BJ (cell line): ENCODE data around the gene TMEM92. TPM values are rescaled to one million over a fixed set of nuclear protein-coding genes. Genes with fewer than 3 reads are reported as not detected.

Experiments
- CTCF ChIA-PET: fragments of 350-600 bp; formaldehyde crosslinking; extraction: SDS; loops from one replicate; lab custom pipeline; 2021; ENCODE audit warnings: antibody characterized with exemption, inconsistent platforms; lab: Yijun Ruan, JAX
- POLR2A ChIA-PET: fragments of 300-600 bp; sonication (Branson Sonifier 250); formaldehyde crosslinking; extraction: SDS; loops from one replicate; lab custom pipeline; 2021; ENCODE audit warnings: antibody characterized with exemption; lab: Charles Lee
- DNase-seq: peaks from one replicate; pipeline ENCODE4 v3.0.0-alpha.2; 2011; ENCODE audit warnings: low read depth
- H3K27me3 ChIP-seq: 2 replicates; pipeline ENCODE4 v1.6.0; 2011; ENCODE audit warnings: low read length; ENCODE audit not compliant: control insufficient read depth, insufficient read depth
- H3K36me3 ChIP-seq: 2 replicates; pipeline ENCODE4 v1.5.1; 2011; ENCODE audit warnings: low read length; ENCODE audit not compliant: control insufficient read depth, insufficient read depth
- H3K4me3 ChIP-seq: 2 replicates; pipeline ENCODE4 v1.5.1; 2011; ENCODE audit warnings: low read depth, mild to moderate bottlenecking, control low read depth, low read length
- polyA plus RNA-seq: library from polyadenylated mRNA; depleted of rRNA; stranded (reverse); fragments of >200 nt; gene quantifications from 2 replicates; pipeline ENCODE4 v1.2.3, GENCODE V29; 2011
- TF ChIP-seq, protein P1 (sequence below): IDR thresholded peaks from 2 replicates; pipeline ENCODE4 v1.5.1; 2011; ENCODE audit warnings: low read depth, mild to moderate bottlenecking, control low read depth, inconsistent platforms, low read length, moderate library complexity; ENCODE audit not compliant: insufficient read depth

The TMEM92 gene
- polyA plus RNA-seq, 1 experiment, result 0.67 TPM

DNA sequence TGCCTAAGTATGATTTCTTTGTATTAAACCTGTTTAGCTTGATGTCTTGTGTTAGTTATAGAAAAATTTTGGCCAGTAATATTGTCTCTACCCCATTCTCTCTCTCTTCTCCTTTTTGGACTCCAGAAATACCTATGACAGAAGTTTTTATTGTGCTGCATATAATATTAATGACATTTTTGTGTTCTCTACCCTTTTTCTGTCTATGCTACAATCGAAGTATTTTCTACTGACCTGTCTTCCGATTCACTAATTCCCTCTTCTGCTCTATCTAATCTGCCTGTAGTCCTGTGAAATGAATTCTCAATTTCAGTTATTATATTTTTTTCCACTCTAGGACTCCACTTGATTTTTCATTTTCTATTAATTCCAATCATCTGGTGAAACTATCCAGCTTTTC, 26.0 kb upstream of the TMEM92 start:
- no peak for DNase-seq
- ChIA-PET POLR2A (no interaction called here), CTCF (no interaction called here)
- TF ChIP-seq, protein P1, sequence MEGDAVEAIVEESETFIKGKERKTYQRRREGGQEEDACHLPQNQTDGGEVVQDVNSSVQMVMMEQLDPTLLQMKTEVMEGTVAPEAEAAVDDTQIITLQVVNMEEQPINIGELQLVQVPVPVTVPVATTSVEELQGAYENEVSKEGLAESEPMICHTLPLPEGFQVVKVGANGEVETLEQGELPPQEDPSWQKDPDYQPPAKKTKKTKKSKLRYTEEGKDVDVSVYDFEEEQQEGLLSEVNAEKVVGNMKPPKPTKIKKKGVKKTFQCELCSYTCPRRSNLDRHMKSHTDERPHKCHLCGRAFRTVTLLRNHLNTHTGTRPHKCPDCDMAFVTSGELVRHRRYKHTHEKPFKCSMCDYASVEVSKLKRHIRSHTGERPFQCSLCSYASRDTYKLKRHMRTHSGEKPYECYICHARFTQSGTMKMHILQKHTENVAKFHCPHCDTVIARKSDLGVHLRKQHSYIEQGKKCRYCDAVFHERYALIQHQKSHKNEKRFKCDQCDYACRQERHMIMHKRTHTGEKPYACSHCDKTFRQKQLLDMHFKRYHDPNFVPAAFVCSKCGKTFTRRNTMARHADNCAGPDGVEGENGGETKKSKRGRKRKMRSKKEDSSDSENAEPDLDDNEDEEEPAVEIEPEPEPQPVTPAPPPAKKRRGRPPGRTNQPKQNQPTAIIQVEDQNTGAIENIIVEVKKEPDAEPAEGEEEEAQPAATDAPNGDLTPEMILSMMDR, result no peak
- Histone ChIP-seq H3K36me3 (no peaks in the 10 kb centered on the region), H3K27me3 (no peaks in the 10 kb centered on the region), H3K4me3 (no peak overlapping the region)

DNA sequence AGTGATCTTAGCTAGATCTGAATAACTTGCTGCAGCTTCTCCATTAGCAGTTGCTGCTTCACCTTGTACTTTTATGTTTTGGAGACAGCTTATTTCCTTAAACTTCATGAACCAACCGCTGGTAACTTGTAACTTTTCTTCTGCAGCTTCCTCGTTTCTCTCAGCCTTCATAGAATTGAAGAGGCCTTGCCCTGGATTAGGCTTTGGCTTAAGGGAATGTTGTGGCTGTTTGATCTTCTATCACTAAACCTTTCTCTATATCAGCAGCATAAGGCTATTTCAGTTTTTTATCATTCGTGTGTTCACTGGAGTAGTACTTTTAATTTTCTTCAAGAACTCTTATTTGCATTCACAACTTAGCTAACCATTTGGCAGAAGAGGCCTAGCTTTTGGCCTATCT, 21.5 kb upstream of the TMEM92 start:
- H3K27me3 ChIP-seq, result no peaks in the 10 kb centered on the region
- ChIA-PET POLR2A (no interaction called here), CTCF (interaction anchor here (1.0 to 1.5 kb wide), 2 partner anchors 10 to 14 kb away, joined by 3 to 4 read pairs; no protein-coding TSS in a partner anchor)
- DNase-seq, result no peak
- TF ChIP-seq, protein P1, result no peak
- H3K36me3 ChIP-seq, result no peaks in the 10 kb centered on the region
- H3K4me3 ChIP-seq, result no peak overlapping the region

DNA sequence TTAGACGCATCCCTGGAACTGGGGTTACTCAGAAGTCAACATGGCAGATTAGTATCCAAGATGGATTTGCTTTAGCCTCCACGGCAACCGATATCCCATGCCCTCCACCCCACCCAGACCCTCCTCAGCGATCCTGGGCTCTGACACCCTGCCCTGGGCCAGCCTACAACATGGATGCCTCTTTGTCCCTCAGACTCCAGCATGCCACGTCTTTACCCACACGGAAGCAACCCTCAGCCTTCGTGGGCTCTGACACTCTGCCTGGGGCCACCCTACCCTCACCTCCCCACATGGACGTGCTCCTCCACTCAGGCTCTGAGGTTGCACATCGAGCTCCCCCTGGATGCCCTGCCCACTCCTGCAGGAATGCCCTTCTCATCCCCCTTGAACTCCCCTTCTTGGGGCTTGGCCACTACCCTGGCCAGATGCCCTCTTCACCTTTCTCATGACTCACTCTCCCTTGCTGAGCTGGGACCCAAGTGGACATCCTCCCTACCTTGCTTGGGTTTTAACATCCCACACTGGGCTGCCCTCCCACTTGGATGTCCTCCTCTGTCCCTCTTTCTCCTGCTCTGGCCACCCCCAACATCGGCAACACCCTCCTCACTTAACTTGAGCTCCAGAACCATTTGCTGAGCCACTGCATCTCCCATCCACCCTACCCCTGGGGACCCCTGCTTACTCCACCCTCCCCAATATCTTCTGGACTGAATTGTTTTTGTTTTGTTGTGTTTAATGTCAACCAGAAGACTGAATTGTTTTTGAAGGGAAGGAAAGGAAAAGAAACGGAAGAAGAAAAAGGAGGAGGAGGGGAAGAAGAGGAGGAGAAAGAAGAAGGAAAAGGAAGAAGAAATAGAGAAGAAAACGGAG, 18.3 kb upstream of the TMEM92 start:
- POLR2A ChIA-PET, result interaction anchor here (0.5 kb wide), 1 partner anchor 36 kb away, joined by 6 read pairs; no protein-coding TSS in a partner anchor
- CTCF ChIA-PET, result interaction anchor here (0.8 to 1.2 kb wide), 6 partner anchors 11 to 56 kb away, joined by 3 to 5 read pairs (median 3); no protein-coding TSS in a partner anchor
- Histone ChIP-seq H3K4me3 (no peak overlapping the region), H3K36me3 (no peaks in the 10 kb centered on the region), H3K27me3 (no peaks in the 10 kb centered on the region)
- TF ChIP-seq, protein P1, result no peak
- no peak for DNase-seq

DNA sequence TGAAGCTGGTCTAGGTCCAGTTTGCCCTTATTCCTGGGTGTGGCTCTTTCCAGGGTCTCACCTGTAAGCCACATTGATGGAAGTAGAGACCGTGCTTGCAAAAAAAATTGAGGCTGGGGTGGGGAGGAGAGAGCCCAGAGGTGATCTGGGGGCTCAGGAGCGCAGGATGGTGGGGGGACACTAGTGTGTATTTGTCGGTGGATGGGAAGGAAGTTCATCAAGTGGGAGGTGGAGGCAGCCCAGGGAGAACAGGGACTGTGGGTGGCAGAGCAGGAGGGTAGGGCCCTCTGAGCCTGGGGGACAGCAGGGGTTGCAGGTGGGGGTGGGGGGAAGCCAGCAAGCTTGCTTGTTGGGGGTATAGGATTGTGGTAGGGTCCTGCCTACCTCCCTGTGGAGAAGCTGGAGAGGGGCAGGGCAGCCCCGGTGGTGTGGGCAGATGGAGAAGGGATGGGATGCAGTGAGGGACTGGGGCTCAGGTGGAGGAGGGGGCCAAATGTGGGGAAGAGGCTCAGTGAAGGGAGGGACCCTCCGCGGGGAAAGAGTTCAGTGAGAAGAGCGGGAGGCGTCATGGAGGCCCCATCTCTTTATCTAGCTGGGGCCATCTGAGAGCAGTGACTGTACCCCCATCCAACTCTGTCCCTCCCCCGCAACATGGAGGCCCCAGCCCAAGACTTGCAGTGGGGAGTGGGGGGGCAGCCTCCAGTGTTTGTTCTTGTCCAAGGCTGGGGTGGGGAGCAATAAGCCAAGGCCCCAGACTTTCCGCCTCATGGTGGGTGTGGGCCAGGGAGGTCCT, 17.2 kb upstream of the TMEM92 start:
- no peak for DNase-seq
- H3K36me3 ChIP-seq, result no peaks in the 10 kb centered on the region
- H3K27me3 ChIP-seq, result no peaks in the 10 kb centered on the region
- ChIA-PET CTCF (interaction anchor here (1.1 kb wide), 1 partner anchor 38 kb away, joined by 3 read pairs; no protein-coding TSS in a partner anchor), POLR2A (interaction anchor here (0.5 kb wide), 1 partner anchor 37 kb away, joined by 6 read pairs; no protein-coding TSS in a partner anchor)
- TF ChIP-seq, protein P1, result no peak
- no peak overlapping the region for H3K4me3 ChIP-seq
